OCI-LY7 (cell line): Measurements from ENCODE around the gene MOB1B.

ENCODE experiments used
- CTCF ChIP-seq: fragments of 200-600 bp; sonication (generic); conservative IDR thresholded peaks from 2 replicates; pipeline ENCODE4 v1.5.1; 2014; ENCODE audit warnings: mild to moderate bottlenecking, antibody characterized with exemption, low read length, moderate library complexity, mixed read lengths
- EZH2phosphoT487 ChIP-seq: fragments of 200-600 bp; sonication (generic); IDR thresholded peaks from 2 replicates; pipeline ENCODE4 v1.6.1; 2018; ENCODE audit warnings: low read depth, borderline replicate concordance, mild to moderate bottlenecking, mixed run types, antibody characterized with exemption, low read length, moderate library complexity, mixed read lengths

GRCh38 chr4:70992391-70992881, 90.3 kb downstream of the MOB1B start:
- TF ChIP-seq CTCF (no peak), EZH2phosphoT487 (no peak)
